HG03439 (cell line): Measurements from ENCODE around the gene CIDEA.

Source experiments
- ATAC-seq: cut with Tn5 transposase; IDR thresholded peaks from one replicate; pipeline ENCODE4 v1.9.1; 2021; ENCODE audit warnings: mild to moderate bottlenecking, moderate library complexity; ENCODE audit not compliant: unreplicated experiment

The CIDEA gene

DNA sequence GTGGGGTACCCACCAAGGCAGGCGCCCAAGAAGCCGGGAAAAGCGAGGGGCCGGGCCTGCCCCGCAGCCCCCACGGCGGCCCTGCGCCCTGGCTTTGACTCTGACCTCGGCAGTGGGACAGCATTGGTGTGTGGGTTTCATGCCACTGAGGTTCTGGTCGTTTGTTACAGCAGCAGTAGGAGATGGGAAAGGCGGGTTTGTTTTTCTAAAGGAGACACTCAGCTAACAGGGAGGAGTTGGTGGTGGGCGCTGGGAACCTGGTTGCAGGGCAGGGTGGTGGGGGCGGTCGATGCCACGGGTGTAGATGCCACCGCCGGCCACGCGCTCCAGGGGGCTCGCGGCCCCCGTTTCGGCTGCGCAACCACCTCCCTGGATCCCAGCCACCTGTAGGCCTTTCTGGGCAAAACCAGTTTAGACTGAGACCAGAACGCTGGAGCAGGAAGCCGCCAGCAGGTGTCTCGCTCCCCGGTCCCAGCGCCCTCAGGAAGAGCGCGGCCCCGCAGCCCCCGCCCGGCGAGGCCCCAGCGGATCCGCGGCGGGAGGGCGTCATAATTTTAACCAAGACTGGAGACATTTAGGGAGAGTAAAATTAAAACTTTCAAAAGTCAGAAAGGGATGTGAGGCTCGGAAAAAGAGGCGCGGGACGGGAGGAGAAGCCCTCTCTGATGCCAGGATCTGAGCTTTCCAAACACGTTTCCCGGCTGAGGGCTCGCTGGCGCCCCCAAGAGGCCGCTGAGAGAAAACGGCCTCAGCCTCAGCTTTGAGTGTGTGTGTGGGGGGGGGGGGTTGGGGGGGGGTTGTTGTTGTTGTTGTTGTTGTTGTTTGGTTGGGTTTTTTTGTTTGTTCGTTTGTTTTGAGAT is 17.4 kb downstream of the CIDEA start:
- ATAC-seq: no peak

DNA sequence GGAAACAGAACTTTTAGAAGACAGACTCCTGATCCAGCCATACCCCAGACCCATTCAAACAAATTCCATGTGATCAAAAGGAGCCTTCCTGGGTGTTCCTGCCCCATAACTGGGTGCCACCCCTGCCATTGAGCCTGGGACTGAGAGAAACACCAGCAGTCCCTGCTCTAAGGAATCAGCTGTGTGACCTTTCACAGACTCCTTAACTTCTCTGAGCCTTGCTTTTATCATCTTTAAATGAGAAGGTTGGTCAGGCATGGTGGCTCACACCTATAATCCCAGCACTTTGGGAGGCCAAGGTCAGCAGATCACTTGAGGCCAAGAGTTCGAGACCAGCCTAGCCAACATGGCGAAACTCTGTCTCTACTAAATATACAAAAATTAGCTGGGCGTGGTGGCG is 20.6 kb downstream of the CIDEA start:
- ATAC-seq: no peak

DNA sequence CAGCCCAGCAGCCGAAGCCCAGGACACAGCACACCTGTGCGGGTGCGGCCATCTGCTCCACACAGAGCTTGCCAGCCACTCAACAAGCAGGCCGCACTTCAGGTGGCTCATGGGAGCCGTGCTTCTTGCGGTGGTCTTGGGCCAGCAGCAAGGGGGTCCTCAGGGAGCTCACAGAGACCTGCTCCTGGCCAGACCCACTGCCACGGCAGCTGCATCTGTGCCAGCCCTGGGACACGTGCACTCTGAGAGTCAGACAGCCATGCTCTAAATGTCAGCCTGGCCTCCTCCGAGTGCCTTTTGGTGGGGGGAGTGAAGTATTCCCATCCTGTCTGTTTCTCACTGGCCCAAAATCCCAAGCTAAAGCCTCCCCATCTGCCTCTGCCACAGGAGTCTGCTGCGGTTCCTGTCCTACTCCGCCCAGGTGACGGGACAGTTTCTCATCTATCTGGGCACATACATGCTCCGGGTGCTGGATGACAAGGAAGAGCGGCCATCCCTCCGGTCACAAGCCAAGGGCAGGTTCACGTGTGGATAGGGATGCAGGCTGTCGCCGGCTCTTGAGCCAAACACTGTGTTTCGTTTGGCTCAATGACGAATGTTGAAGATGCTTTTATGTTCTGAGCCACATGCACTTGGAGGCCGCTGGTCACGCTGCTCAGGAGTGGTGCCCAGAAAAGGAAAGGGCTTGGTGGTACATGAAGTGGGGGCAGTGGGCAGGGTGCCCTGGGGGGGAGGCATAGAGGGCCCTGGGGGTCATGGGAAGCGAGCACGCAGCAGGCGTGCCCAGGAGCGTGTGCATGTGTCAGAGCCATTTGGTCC is 22.8 kb downstream of the CIDEA start:
- ATAC-seq: no peak

DNA sequence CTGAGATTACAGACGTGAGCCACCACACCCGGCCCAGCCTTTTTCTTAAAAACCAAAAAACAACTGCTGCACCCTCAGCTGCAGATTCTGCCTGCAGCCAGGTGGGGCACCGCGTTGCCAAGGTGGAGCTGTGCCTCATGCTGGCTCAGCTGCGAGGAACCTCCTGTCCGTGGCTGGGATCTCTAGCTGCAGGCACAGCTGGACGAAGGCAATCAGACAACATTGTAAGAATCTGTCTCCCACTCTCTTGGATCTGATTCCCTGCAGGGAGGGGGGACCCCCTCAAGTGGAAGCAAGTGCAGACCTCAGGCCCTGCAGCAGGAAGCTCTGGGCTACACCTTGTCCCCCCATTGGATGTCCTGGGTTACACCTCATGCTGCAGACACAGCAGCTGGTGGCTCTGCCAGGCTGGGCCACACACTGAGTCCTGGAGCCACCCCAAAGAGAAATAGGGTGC is 24.1 kb downstream of the CIDEA start:
- ATAC-seq: no peak

DNA sequence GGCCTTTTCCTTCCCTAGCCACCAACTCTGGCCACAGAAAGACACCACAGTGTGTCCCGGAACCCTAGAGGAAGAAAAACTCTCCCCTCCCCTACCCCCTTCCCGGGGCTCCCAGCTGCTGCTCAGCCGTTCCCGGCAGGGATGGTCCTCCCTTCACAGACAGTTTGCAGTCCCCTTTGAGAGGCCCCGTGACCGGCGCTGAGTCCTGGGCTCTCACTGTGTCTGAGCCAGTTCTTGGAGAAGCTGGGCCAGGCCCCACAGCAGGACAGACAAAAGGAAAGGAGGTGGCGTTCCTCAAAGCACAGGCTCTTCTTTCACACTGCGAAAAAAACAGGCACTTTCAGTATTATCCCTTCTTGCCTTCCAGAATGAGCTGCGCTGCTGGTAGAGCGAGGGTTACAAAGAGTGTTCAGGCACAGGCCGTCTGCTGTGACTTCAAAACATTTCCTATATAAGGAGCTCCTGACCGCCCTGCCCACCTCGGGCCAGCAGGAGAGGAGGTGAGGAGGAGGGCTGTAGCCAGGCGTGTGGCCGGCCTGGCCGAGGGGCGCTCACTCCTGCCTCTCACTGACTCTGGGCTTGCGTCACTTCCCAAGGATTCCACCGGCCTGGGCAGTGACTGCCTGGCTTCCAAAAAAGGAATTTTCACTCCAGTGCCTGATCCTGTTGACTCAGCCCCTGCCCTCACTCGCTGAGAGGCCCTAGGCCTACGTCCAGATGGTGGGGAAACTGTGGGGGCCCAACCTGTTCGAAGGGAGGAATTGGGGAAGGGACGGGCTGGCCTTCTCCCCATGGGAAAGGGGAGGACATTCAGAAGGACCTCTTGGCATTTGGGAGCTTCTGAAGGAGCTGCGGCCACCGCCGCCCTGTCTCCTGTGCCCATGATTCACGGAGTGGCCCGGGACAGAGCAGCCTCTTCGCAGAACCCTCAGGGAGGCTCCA is 24.9 kb downstream of the CIDEA start:
- ATAC-seq: no peak

DNA sequence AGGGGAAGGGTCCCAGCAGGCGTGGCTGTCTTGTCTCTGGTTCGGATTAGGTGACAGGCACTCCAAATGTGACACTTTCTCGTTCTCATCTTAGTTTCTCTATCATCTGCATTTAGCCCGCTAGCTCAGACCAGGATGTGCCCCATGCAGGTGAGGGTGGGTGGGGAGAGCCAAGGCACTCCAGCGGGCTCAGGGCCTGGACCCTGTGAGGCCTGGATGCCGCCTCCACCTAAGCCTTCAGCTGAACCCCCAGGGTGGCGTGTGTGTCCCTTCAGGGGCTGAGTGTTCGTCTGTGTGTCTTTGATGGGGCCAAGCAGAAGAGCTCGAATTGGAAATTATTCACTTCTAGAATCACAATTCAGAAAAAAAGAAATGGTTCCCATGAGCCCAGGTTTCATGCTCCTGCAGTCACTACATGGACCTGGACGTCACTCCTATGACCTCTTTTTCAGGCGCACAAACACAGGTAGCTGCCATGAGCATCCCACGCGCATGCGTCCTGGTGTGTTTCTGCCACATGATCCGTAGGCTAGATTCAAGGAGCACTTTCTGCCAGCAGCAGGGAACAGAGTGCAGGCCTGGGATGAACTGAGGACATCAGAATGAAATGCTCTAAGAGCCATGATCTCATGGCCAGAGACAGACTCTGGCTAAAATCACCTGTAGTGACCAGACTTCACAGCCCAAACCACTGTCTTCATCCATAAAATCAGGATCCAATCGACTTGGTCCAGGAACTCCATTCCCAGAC is 25.8 kb downstream of the CIDEA start:
- no peak for ATAC-seq

DNA sequence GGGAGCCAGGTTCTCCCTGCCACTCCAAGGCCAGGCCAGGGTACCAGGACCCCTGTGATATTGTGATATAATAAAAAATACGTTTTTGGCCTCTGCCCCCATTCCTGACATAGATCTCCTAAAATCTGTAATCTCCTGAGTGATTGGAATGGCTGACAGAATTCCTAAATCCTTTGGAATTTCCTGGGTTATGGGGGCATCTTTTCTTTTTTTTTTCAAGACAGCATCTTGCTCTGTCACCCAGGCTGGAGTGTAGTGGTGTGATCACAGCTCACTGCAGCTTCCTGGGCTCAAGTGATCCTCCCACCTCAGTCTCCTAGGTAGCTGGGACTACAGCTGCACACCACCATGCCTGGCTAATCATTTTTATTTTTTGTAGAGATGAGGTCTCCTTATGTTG is 27.7 kb downstream of the CIDEA start:
- no peak for ATAC-seq

DNA sequence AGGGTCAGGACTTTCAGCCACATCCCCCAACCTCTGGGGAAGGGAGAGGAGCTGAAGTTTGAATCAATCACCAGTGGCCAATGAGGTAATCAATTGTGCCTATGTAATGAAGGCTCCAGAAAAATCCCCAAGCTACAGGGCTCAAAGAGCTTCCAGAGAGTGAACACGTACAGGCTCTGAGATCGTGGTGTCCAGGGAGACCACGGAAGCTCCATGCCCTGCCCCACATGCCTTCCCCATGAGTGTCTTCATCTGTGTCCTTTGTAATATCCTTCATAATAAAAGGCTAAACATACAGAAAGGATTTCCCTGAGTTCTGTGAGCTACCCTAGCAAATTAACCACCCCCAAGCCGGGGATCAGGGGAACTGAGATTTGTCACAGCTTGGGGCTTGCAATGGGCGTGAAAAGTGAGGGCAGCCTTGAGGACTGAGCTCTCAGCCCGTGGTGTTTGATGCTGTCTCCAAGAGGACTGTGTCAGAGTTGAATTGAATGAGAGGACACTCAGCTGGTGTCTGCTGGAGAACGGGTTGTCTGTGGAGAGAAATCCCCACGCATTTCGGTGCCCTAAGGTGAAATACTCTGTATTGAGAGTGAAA is 28.4 kb downstream of the CIDEA start:
- no peak for ATAC-seq

DNA sequence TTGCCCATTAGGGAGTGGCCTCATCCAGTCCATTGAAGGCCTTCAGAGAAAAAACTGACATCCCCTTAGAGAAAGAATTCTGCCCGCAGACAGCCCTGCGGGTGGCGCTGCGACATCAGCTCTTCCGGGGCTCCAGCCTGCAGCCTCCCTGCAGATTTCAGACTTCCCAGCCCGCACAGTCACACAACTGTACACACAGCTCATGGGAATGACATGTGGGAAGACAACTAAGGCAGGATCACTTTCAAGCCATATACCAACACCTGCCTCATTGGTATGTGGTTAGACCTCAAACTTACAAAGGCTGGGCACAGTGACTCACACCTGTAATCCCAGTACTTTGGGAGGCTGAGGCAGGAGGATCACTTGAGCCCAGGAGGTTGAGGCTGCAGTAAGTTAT is 29.1 kb downstream of the CIDEA start:
- ATAC-seq: no peak

DNA sequence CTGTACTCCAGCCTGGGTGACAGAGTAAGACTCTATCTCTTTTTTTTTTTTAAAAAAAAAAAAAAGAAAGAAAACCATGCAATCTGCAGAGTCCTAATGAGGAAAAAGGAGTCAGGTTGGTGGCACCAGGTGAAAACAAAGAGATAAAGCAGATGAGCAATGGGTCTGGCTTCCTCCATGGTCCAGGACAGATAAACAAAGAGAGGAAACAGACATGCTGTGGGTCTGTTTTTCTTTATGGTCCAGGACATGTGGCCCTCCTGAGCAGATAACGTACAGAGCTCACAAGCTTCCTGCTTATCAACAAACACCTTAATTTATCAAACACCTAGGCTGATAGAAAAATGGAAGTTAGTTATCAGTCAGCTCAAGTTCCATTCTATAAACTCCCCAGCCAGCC is 29.5 kb downstream of the CIDEA start:
- no peak for ATAC-seq

DNA sequence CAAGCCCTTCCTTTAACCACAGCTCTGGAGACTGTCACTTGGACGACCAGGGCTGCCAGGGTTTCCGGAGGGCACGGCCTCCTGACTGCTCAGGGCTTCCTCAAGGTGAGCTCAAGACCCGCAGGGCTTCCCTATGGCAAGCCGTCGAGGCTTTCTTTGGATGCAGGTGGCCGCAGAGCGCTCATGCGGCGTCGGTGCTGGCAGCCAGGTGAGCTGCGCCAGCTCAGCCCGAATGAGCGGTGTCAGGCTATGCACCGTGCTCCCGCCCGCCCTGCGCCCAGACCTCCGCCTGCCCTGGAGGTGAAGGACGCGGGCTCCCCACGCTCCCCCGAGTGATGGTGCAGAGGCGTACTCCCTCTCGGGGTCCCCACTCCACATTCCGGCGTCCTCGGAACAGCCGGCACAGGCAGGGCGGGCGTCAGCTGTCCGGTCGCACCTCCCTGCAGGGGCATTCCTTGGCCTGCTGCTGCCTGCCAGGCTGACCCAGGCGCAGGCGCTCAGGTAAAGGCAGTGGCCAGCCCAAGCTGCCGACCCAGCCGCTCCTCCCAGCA is 33.0 kb downstream of the CIDEA start:
- no peak for ATAC-seq

DNA sequence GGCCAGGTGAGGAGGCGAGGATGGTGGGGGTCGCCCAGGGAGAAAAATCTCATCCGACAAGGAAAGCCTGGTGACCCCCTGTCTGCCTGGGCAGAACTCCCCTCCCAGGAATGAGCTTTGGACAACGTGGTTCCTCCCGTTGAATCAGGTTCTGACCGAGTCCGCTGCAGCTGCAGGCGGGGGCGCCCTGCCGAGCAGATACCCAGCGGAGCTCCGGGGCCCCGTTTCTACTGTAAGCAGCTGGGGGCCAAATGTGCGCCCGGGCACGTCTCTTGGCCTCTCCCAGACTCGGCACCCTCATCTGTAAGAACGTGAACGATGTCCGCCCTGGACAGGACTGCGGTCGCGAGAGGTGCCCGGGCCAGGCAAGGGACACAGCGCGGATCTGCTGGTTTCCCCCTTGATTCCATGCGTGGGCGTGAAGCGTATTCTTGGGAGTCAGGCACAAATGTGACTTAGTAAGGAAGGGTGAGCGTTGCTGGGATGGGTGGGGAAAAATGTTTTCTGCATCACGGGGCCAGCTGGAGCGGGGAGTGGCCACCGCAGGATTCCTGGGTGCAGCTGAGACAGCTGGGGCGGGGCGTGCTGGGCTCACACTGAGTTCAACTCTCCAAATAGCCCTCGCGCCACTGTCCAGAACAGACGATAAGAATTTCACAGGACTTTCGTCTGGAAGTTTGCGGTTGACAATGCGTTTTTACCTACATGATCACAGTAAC is 33.7 kb downstream of the CIDEA start:
- no peak for ATAC-seq

DNA sequence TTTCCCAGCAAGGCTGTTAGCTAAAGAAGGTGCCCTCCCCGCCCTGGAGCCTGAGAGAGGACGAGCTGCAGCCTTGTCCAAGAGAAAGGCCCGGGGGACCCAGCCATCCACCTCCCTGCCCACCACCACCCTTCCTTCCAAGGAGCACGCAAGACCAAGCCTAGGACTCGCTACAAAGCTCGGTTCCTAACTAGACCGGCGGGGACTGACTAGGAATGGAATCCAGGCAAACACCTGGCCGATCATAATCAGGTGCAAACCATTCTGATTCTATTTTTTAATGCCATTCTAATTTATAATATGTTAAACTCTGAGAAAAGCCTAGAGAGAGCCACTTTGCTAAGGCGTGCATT is 34.2 kb downstream of the CIDEA start:
- no peak for ATAC-seq

DNA sequence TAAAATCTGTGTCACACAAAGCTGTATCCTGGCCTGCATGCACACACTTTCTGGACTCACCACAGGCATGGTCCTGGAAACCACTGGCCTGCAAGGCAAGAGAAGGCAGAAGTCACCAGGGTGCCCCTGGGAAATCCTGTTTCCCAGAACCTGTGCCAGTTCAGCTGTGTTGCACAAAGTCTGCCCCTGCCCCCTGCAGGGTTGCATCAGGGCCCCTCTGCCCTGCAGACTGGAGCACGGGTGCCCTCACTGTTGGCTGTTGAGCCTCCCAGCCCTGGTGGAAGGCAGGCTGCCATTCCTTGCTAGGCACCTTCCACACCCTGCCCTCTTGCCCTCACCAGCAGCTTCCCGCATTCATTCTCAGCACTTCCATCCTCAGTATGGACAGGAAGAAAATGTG is 35.9 kb downstream of the CIDEA start:
- ATAC-seq: no peak

DNA sequence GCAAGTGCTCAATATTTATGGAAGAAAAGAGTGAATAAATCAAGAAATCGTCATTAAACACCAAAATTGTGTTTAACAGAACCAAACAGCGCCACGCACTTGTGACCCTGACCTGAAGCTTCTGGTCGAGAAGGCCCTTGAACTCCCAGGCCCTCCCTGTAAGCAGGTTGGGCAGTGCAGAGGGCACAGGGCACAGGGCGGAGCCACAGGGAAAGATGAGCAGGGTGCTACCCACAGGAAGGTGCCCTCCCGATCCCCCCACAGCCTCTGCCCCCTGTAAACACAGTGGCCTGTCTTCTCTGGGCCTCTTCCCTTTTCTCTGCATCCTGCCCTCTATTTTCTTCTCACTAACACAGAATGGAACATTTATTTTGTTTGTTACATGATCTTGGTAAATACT is 37.0 kb downstream of the CIDEA start:
- ATAC-seq: no peak

DNA sequence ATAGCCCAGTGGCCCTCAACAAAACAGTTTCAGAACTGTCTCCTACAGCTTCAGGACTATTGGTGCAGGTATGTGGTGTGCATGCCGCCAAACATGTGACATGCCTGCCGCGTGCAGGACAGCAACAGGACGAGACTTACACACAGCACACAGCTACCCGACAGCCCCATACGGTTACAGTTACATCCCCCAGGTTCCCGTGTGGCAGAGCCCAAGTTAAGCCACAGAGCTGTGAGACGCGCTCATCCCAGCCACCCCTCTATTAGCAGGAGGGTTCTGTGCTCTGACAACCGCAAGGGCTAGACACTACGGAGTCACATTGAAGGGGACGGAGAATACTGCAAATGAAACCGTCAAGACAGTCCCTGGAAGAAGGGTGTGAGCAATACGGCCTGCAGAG is 37.5 kb downstream of the CIDEA start:
- ATAC-seq: no peak

DNA sequence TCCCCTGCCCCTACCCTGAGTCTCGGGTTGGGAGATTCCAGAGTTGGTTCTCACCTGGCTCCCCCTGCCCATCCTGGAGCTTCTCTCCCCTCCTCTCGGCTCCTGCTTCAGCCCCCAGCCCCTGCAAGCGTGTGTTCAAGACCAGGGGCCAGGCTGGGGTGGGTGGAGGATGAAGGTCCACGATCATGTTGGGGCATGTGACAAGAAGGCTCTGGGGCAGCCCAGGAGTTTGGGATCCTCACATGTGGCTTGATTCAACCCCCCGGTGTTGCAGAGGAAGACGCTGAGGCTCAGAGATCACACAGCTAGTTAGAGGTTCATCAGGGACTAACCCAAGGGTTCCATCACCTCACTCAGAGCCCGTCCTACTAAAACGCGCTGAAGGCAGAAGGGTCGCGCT is 39.7 kb downstream of the CIDEA start:
- ATAC-seq: no peak

DNA sequence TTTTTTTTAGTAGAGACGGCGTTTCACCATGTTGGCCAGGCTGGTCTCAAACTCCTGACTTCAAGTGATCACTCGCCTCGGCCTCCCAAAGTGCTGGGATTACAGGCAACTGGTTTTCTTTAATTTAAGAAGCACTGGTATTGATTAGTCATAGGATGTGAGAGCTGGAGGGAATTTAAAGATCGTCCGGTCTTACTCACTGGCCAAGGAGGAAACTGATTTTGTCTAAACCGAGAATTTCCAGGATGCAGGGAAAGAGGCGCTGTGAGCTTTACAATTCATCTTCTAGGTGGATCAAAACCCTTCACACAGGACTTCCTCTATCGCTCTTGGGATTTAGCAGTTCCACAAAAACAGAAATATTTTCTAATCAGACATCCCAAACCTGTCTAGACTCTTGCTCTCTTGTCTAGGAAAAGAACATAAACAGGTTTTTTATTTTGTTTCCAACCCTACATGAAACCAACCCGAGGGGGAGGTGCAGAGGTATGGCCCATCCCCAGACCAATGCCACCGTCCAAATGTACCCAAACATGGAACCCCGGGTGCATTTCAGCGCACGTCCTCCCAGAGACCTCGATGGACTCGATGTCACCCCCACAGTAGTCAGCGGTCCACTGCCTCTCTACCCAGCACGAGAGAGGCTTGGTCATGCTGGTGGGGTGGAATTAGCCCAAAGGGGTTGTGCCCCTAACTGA is 41.4 kb downstream of the CIDEA start:
- ATAC-seq: no peak

DNA sequence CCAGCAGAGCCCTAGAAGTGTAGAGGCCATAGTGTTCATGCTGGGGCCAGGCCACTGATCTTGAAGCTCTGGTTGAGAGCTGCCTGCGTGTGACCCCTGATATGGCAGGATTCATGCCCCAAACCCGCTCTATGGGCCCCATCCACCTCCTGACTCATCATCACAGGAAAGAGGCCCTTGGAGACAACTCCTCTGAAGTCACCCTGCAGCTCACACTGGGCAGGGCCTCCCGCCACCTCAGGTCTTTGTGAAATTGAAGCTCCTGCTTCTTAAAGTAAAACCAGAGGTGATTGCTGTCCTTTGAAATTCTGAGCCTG is 41.9 kb downstream of the CIDEA start:
- no peak for ATAC-seq
